A673 (cell line): ENCODE data around the gene MTCH2. TPM values are rescaled to one million over a fixed set of nuclear protein-coding genes. Genes with fewer than 3 reads are reported as not detected.

Experiments
- BruUV-seq: library from RNA; stranded (reverse); fragments of 400-500 nt; replicated peaks from 2 replicates; lab custom pipeline; 2021; lab: Mats Ljungman, UMichigan
- CTCF ChIA-PET: fragments of 300-600 bp; sonication (Branson Sonifier 250); formaldehyde crosslinking; loops from one replicate; lab custom pipeline; 2022; ENCODE audit warnings: antibody characterized with exemption; lab: Charles Lee
- POLR2A ChIA-PET: fragments of 300-600 bp; sonication (Branson Sonifier 250); formaldehyde crosslinking; loops from one replicate; lab custom pipeline; 2022; ENCODE audit warnings: antibody characterized with exemption; ENCODE audit not compliant: low non-redundant PET; lab: Charles Lee
- DNase-seq: peaks from one replicate; pipeline ENCODE4 v3.0.0-alpha.2; 2015; ENCODE audit warnings: low spot score
- H3K27ac ChIP-seq: fragments of 200-600 bp; sonication (generic); 2 replicates; pipeline ENCODE4 v1.5.1; 2016; ENCODE audit warnings: mixed run types, low read depth, mild to moderate bottlenecking, mixed read lengths, antibody characterized with exemption, low read length; ENCODE audit not compliant: poor library complexity, severe bottlenecking
- H3K27me3 ChIP-seq: fragments of 200-600 bp; sonication (generic); replicated peaks from 2 replicates; pipeline ENCODE4 v1.6.1; 2017; ENCODE audit warnings: mixed run types, low read depth, mild to moderate bottlenecking, mixed read lengths, antibody characterized with exemption, low read length; ENCODE audit not compliant: insufficient read depth, poor library complexity
- H3K36me3 ChIP-seq: fragments of 200-600 bp; sonication (generic); 2 replicates; pipeline ENCODE4 v1.6.1; 2016; ENCODE audit warnings: mixed run types, mild to moderate bottlenecking, mixed read lengths, antibody characterized with exemption, low read length; ENCODE audit not compliant: insufficient read depth, poor library complexity, severe bottlenecking
- H3K4me1 ChIP-seq: fragments of 200-600 bp; sonication (generic); 2 replicates; pipeline ENCODE4 v1.6.1; 2017; ENCODE audit warnings: mixed run types, mild to moderate bottlenecking, mixed read lengths, antibody characterized with exemption, low read length; ENCODE audit not compliant: insufficient read depth, poor library complexity, severe bottlenecking
- H3K4me3 ChIP-seq: fragments of 200-600 bp; sonication (generic); 2 replicates; pipeline ENCODE4 v1.5.1; 2016; ENCODE audit warnings: low read depth, mixed run types, mild to moderate bottlenecking, mixed read lengths, low read length; ENCODE audit not compliant: poor library complexity, severe bottlenecking
- H3K9me3 ChIP-seq: fragments of 200-600 bp; sonication (generic); 2 replicates; pipeline ENCODE4 v1.6.1; 2016; ENCODE audit warnings: mixed run types, low read depth, mild to moderate bottlenecking, mixed read lengths, antibody characterized with exemption, low read length; ENCODE audit not compliant: poor library complexity, severe bottlenecking
- CTCF ChIP-seq: fragments of 300-800, 200-600 bp; sonication (generic); conservative IDR thresholded peaks from 2 replicates; pipeline ENCODE4 v1.5.1; 2017; ENCODE audit warnings: low read depth, mild to moderate bottlenecking, antibody characterized with exemption, low read length, moderate library complexity, mixed read lengths
- EZH2 ChIP-seq: fragments of 200-600 bp; sonication (generic); IDR thresholded peaks from 2 replicates; pipeline ENCODE4 v1.6.1; 2017; ENCODE audit warnings: borderline replicate concordance, low read depth, mild to moderate bottlenecking, mixed read lengths, antibody characterized with exemption, low read length; ENCODE audit not compliant: poor library complexity, severe bottlenecking
- intact Hi-C: fragments of 100-400 bp; cut with micrococcal nuclease; formaldehyde crosslinking; loops from one replicate; pipeline ENCODE4 v1.10.0; 2022; ENCODE audit not compliant: unreplicated experiment
- total RNA-seq: library from RNA; stranded (reverse); gene quantifications from 2 replicates; pipeline ENCODE4 v1.2.3, GENCODE V29; 2021

Gene MTCH2
- total RNA-seq, 1 experiment from 2014 or later = 382 TPM

GRCh38 chr11:47595029-47595428 lies 47.3 kb downstream of the MTCH2 start:
- DNase-seq = no peak
- CTCF ChIA-PET = no interaction called here
- H3K4me1 ChIP-seq = peaks cover 10% of the 10 kb centered on the region
- no peaks in the 10 kb centered on the region for H3K9me3 ChIP-seq
- H3K27ac ChIP-seq = no peak overlapping the region
- POLR2A ChIA-PET = interaction anchor here (0.6 to 1.1 kb wide), 2 partner anchors 32 to 988 kb away, joined by 3 read pairs; no protein-coding TSS in a partner anchor
- H3K4me3 ChIP-seq = no peak overlapping the region
- no peaks in the 10 kb centered on the region for H3K36me3 ChIP-seq
- no TSS peak for BruUV-seq
- peaks cover 32% of the 10 kb centered on the region for H3K27me3 ChIP-seq
- intact Hi-C loops = no loop called here
- TF ChIP-seq EZH2 (no peak), CTCF (no peak)

- TF ChIP-seq CTCF (no peak), EZH2 (peak; percentile 96)
- no TSS peak for BruUV-seq
- no peak for DNase-seq
- H3K4me1 ChIP-seq = peaks cover 3% of the 10 kb centered on the region
- no peaks in the 10 kb centered on the region for H3K36me3 ChIP-seq
- CTCF ChIA-PET = no interaction called here
- no peak within 1 kb of the TSS for H3K27ac ChIP-seq
- POLR2A ChIA-PET = interaction anchor here (0.6 kb wide), 1 partner anchor 58 kb away, joined by 9 read pairs; no protein-coding TSS in a partner anchor
- peak within 1 kb of the TSS; percentile 51 for H3K4me3 ChIP-seq
- no peaks in the 10 kb centered on the region for H3K9me3 ChIP-seq
- peaks cover 32% of the 10 kb centered on the region for H3K27me3 ChIP-seq
- intact Hi-C loops = no loop called here
Measured at GRCh38 chr11:47593934-47594855, 48.2 kb downstream of the MTCH2 start, which contains the start of gene C1QTNF4. Gene C1QTNF4 (minus strand): TSS chr11:47594411. CDS start chr11:47590810, 3,601 bp downstream.

GRCh38 chr11:47593492-47593933 lies 48.8 kb downstream of the MTCH2 start:
- POLR2A ChIA-PET = interaction anchor here (0.6 to 0.7 kb wide), 2 partner anchors 58 to 169 kb away, joined by 4 to 9 read pairs; no protein-coding TSS in a partner anchor
- no TSS peak for BruUV-seq
- Histone ChIP-seq H3K4me1 (no peaks in the 10 kb centered on the region), H3K27me3 (peaks cover 32% of the 10 kb centered on the region), H3K4me3 (peak overlapping the region; percentile 51), H3K36me3 (no peaks in the 10 kb centered on the region), H3K27ac (no peak overlapping the region), H3K9me3 (no peaks in the 10 kb centered on the region)
- intact Hi-C loops = no loop called here
- CTCF ChIA-PET = no interaction called here
- TF ChIP-seq EZH2 = no peak
- TF ChIP-seq CTCF = no peak
- DNase-seq = no peak
